ENCODE data around the gene SPATS2. TPM values are rescaled to one million over a fixed set of nuclear protein-coding genes. Genes with fewer than 3 reads are reported as not detected.

Gene SPATS2
- total and polyA plus RNA-seq, 2 donors (not counting 3 experiments of a cell fraction or from before 2014, with no cell fraction given), result 55.8 to 66.5 TPM

DNA sequence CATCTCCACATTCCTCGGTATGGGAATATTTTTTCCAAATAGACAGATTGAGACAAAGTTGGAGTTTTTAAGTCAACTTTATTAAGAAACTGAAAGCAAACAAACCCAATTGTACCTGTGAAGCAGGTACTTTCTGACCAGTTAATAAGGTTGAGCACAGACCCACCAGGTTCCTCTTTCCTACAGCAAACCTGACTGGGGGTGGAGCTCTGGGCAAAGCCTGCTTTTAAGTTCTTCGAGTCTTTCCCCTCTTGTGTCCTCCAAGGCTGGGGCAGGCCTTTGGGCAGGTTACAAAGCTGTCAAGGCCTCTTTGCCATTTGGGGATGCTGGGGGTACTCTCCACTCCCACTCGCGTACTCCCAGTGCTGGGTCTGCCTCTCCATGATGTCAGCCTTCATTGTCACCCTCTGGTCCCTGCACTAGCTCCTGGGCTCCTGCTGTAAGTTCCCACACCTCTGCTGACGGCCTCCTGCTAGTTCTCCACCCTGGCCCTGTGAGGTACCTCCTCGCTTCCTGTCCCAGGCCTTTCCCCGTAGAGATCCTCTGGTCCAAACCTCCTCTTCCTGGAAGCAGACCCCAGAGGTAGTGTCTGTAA, 174.7 kb downstream of the SPATS2 start:
- Histone ChIP-seq H3K9me1 (replicated peaks; ENCODE audit: control insufficient read depth, extremely low read depth, insufficient read depth, low read length) (no peaks in the 10 kb centered on the region), H3K4me1 (ENCODE audit: control insufficient read depth, extremely low read depth, insufficient read depth, low read length) (peaks cover 8% of the 10 kb centered on the region), H3K4me3 (replicated peaks in 1 of 3; ENCODE audit: insufficient read depth in 1 of 3, low read depth in 1 of 3, low read length in 3 of 3) (no peak overlapping the region), H2AFZ (ENCODE audit: low read depth, low read length) (no peak overlapping the region), H3K27me3 (ENCODE audit: control insufficient read depth in 2 of 2, insufficient read depth in 2 of 2, low read length in 2 of 2) (peaks cover 20 to 30% of the 10 kb centered on the region in 2 experiments), H3K79me2 (ENCODE audit: control insufficient read depth, insufficient read depth, low read length) (no peaks in the 10 kb centered on the region), H3K9me3 (replicated peaks; ENCODE audit: control insufficient read depth, insufficient read depth, low read length) (no peaks in the 10 kb centered on the region), H3K27ac (ENCODE audit: insufficient read depth, low read depth, low read length) (no peak overlapping the region), H3K9ac (replicated peaks; ENCODE audit: extremely low read depth, insufficient read depth, low read length) (no peak overlapping the region), H3K36me3 (ENCODE audit: control insufficient read depth in 2 of 2, extremely low read depth in 1 of 2, insufficient read depth in 2 of 2, low read length in 2 of 2) (no peaks in the 10 kb centered on the region), H4K20me1 (replicated peaks; ENCODE audit: control insufficient read depth, extremely low read depth, insufficient read depth, low read length) (no peaks in the 10 kb centered on the region), H3K4me2 (ENCODE audit: insufficient read depth, low read length) (no peak overlapping the region)
- no peak for DNase-seq (ENCODE audit: low read depth, low spot score)
- dilution Hi-C loops (cut with MboI; ENCODE audit: extremely low pct_ligation_motif_present, low sequenced_read_pairs) (no loop called here), intact Hi-C loops (cut with micrococcal nuclease) (no loop called here)
- ChIA-PET CTCF (interaction anchor here (0.9 to 1.4 kb wide), 2 partner anchors 184 to 247 kb away, joined by 3 to 4 read pairs; partner anchors contain the start of gene PRPH), POLR2A (no interaction called here)
- FAIRE-seq, result no peak
- TF ChIP-seq POLR2AphosphoS5 (IDR thresholded peaks at IDR 0.05; ENCODE audit: insufficient read depth, low read depth, low read length) (no peak), GATA2 (IDR thresholded peaks at IDR 0.05; ENCODE audit: insufficient read depth, insufficient read length, low read depth, low read length) (no peak), MYC (IDR thresholded peaks at IDR 0.05; ENCODE audit: low read depth, low read length) (no peak), FOS (IDR thresholded peaks at IDR 0.05; ENCODE audit: borderline replicate concordance, insufficient read depth, low read length) (no peak), EZH2 (IDR thresholded peaks at IDR 0.05; ENCODE audit: borderline replicate concordance, low read depth, low read length, severe bottlenecking) (no peak)
- BruUV-seq (replicated peaks), result no TSS peak

DNA sequence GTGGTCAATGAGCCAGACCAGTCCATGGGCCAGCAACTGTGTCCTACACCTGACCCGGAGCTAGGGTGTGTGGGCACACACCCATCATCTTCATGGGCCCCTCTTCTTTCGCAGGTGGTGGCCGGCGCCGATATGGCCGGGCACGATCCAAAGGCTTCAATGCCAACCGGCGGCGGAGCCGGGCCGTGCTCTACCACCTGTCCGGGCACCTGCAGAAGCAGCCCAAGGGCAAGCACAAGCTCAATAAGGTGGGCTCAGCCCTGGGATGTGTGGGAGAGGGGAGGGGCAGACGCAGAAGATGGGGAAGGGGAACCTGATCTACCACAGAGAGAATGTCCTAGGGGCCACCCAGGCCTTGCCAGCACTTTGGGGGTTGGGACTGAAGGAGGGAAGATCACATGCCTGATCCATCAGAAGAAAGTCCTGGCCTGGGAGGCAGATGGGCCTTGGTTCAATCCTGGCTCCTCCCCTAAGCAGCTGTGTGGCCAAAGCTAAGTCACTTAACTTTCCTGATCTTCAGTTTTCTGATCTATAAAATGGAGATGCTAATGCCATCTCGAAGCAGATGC, 175.4 kb downstream of the SPATS2 start:
- Histone ChIP-seq H3K36me3 (ENCODE audit: control insufficient read depth in 2 of 2, extremely low read depth in 1 of 2, insufficient read depth in 2 of 2, low read length in 2 of 2) (no peaks in the 10 kb centered on the region), H3K79me2 (ENCODE audit: control insufficient read depth, insufficient read depth, low read length) (no peaks in the 10 kb centered on the region), H3K27me3 (ENCODE audit: control insufficient read depth in 2 of 2, insufficient read depth in 2 of 2, low read length in 2 of 2) (peaks cover 17 to 25% of the 10 kb centered on the region in 2 experiments), H3K9me1 (replicated peaks; ENCODE audit: control insufficient read depth, extremely low read depth, insufficient read depth, low read length) (no peaks in the 10 kb centered on the region), H3K9me3 (replicated peaks; ENCODE audit: control insufficient read depth, insufficient read depth, low read length) (no peaks in the 10 kb centered on the region), H3K9ac (replicated peaks; ENCODE audit: extremely low read depth, insufficient read depth, low read length) (no peak overlapping the region), H3K4me2 (ENCODE audit: insufficient read depth, low read length) (no peak overlapping the region), H4K20me1 (replicated peaks; ENCODE audit: control insufficient read depth, extremely low read depth, insufficient read depth, low read length) (no peaks in the 10 kb centered on the region), H3K4me3 (replicated peaks in 1 of 3; ENCODE audit: insufficient read depth in 1 of 3, low read depth in 1 of 3, low read length in 3 of 3) (no peak overlapping the region), H3K4me1 (ENCODE audit: control insufficient read depth, extremely low read depth, insufficient read depth, low read length) (peaks cover 5% of the 10 kb centered on the region), H2AFZ (ENCODE audit: low read depth, low read length) (no peak overlapping the region), H3K27ac (ENCODE audit: insufficient read depth, low read depth, low read length) (no peak overlapping the region)
- POLR2A ChIA-PET, result no interaction called here
- FAIRE-seq (no peak), DNase-seq (ENCODE audit: low read depth, low spot score) (no peak)
- TF ChIP-seq, protein P1, sequence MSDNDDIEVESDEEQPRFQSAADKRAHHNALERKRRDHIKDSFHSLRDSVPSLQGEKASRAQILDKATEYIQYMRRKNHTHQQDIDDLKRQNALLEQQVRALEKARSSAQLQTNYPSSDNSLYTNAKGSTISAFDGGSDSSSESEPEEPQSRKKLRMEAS (IDR thresholded peaks at IDR 0.05; ENCODE audit: insufficient read depth, insufficient read length), result no peak
- TF ChIP-seq POLR2AphosphoS5 (IDR thresholded peaks at IDR 0.05; ENCODE audit: insufficient read depth, low read depth, low read length) (no peak), MYC (IDR thresholded peaks at IDR 0.05; ENCODE audit: low read depth, low read length) (no peak), FOS (IDR thresholded peaks at IDR 0.05; ENCODE audit: borderline replicate concordance, insufficient read depth, low read length) (no peak), JUN (IDR thresholded peaks at IDR 0.05; ENCODE audit: borderline replicate concordance, insufficient read depth, insufficient read length, low read depth) (no peak), EZH2 (IDR thresholded peaks at IDR 0.05; ENCODE audit: borderline replicate concordance, low read depth, low read length, severe bottlenecking) (no peak), GATA2 (IDR thresholded peaks at IDR 0.05; ENCODE audit: insufficient read depth, insufficient read length, low read depth, low read length) (no peak), POLR2A (IDR thresholded peaks at IDR 0.05; ENCODE audit: low read depth, low read length) (no peak)
- TF ChIP-seq, protein P2, sequence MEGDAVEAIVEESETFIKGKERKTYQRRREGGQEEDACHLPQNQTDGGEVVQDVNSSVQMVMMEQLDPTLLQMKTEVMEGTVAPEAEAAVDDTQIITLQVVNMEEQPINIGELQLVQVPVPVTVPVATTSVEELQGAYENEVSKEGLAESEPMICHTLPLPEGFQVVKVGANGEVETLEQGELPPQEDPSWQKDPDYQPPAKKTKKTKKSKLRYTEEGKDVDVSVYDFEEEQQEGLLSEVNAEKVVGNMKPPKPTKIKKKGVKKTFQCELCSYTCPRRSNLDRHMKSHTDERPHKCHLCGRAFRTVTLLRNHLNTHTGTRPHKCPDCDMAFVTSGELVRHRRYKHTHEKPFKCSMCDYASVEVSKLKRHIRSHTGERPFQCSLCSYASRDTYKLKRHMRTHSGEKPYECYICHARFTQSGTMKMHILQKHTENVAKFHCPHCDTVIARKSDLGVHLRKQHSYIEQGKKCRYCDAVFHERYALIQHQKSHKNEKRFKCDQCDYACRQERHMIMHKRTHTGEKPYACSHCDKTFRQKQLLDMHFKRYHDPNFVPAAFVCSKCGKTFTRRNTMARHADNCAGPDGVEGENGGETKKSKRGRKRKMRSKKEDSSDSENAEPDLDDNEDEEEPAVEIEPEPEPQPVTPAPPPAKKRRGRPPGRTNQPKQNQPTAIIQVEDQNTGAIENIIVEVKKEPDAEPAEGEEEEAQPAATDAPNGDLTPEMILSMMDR (IDR thresholded peaks at IDR 0.05; ENCODE audit: extremely low read depth in 1 of 2, insufficient read depth in 1 of 2, low read depth in 1 of 2, low read length in 2 of 2), result no peak
- dilution Hi-C loops (cut with MboI; ENCODE audit: extremely low pct_ligation_motif_present, low sequenced_read_pairs) (no loop called here), intact Hi-C loops (cut with micrococcal nuclease) (no loop called here)
- CTCF ChIA-PET, result interaction anchor here (0.9 to 1.4 kb wide), 2 partner anchors 184 to 247 kb away, joined by 3 to 4 read pairs; partner anchors contain the start of gene PRPH
- no TSS peak for BruUV-seq (replicated peaks)

Data from endothelial cell of umbilical vein (primary cell).